DMS153 treated with DMSO at 0.1 percent for 48 hours (cell line): ENCODE data around the gene GRID1.

ENCODE experiments used
- DNase-seq: peaks from one replicate; lab custom pipeline; 2025; ENCODE audit not compliant: unreplicated experiment; lab: John Stamatoyannopoulos, UW

Gene GRID1

DNA sequence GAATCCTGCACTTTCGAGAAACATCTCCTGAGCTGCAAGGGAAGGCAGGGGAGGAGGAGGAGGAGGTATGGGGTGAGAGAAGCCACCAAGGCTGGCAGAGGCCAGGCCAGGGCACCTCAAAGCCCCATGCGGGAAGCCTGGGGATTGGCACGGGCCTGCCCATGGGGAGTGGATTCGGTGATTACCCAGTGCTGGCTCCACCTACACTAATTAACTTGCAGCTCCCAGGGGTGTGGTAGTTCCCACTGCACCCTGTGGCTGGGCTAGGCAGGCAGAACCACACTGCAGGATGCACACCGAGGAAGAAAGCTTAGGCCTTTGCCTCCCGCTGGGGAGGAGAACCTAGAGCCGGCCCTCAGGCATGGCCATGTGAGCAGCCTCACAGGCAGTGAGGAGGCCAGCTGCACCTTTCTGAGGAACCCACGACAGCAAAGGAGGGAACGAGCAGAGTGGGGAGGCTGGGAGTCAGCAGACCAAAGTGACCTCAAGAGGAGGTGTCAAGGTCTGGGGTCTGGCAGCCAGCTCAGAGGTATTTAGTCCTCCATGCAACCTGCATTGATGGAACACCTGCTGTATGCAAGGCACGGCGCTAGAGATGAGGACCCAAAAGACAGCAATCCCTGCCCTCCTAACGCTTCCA, 27.2 kb downstream of the GRID1 start:
- no peak for DNase-seq

DNA sequence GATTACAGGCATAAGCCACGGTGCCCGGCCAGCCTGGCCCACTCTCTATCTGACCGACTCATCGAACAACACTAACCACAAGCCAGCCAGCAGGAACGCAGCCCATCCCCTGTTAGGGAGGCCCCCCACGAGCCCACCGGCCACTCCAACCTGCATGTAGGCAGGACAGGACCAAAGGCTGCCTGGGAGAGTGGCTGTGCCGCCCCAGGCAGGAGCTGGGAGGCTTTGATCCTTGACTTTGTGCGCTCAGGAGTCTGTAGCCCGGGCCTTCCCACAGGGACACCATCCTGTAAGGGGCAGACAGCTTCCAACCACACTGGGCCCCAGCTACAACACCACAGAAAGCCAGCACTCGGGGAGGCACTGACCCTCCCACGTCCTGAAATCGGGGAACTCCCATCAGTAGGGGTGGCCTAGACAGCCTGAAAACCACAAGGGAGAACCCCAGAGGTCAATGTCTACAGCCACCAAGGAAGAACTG, 29.4 kb downstream of the GRID1 start:
- DNase-seq, result no peak

- no peak for DNase-seq
Measured at GRCh38 chr10:86336341-86336740, 30.3 kb downstream of the GRID1 start.

DNA sequence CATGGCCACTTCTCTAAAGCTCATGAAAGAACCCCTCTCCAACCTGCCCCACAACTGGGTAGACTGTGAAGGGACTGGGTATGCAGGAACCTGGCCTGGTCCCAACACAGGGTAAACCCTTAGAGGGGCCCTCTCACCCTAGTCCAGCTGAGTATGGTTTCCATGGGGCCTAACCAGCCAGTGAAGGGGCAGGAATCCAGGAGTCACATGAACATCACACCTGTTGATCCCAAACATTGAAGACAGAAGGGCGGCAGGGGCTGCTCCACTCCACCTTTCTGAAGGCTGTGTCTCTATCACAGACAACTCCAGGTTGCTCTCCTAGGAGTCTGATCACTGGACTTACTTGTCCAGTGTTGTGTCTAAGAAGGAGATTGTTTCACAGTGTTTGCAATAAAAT, 30.8 kb downstream of the GRID1 start:
- DNase-seq, result no peak

DNA sequence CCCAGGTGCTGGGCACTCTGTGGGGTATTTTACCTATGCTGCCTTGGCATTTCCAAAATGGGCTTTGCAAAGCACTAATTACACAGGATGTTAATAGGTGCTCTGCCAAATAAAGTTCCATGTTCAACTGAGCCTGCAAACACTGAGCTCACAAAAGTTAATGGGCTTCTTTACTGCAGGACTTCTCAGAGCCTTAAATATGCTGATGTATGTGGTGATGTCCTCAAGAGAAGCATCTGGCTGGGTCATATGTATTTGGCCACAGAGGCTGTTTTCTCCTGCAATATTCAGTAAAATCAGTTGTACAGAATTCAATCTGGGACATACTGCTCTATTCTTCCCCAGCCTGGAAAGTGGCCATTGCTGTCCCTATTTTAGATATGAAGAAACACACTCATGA, 31.3 kb downstream of the GRID1 start:
- DNase-seq, result no peak

DNA sequence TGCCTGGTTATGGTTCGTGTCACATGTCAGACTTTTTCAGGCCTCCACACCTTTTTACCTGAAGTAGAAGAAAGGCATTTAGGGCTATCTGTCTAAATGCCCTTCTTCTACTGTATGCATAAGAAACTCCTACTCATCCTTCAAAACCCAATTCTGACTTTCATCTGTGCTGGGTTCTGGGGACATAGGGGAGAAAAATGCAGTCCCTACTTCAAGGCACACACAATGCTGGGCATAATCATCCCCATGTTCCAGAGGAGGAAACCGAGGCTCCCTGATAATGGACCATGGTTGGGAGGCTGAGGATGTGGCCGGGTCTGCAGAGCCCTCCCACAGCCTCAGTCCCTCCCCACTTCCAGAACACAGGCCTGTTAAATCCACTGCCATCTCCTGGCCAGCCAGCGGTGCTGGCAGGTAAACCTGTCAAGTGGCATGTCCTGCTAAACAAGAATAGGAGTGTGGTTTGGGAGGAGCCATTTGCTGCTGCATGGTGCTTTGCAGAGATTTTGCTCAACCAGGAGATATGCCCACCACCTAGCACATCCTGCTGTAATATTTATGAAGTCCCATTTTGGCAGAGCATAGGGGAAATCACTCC, 32.0 kb downstream of the GRID1 start:
- DNase-seq, result peak; percentile 45

DNA sequence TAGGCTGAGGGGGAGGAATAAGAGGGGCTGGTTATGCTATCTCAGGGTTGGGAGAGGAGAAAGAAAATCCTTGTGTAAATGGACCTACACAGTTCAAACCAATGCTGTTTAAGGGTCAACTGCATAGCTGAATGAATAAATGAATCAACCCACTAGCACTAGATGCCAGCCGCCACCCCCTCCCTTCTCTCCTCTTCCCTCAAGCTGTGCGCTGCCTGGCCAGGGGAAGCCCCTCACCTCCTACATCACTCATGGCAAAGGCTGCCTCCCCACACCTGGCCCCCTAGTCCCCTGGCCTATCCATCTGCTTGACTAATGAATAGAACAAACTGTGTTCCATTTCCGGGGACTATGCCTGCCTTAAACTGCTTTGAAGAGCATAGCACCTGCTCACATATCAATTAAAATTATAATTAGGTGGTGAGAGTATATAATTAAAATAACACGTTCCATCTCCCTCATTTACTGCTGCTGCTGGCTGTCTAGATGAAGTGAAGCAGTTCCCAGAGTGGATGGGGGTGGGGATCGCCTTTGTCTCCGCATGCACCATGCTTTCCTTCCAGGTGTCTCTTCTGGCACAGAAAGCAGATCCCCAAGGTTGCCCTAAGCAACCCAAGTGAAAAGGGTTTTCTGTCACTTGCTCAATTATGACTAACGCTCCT, 32.6 kb downstream of the GRID1 start:
- peak; percentile 51 for DNase-seq

DNA sequence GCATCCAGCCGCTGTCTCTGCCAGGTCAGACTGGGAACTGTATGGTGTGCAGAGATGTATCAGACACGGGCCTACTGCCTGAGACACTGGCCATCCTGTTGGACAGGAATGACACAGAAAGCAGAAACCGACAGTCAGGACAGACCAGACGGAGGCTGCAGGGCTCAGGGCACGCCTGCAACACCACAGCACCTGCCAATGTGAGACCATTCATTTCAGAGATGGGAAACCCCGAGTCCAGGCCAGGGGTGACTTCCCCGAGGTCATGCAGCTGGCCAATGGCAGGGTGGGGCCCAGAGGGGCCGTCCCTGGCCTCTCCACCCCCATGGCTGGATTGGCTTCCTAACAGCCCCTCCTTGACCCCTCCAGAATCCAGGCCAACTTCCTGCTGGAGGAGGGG, 34.7 kb downstream of the GRID1 start:
- DNase-seq, result no peak

- DNase-seq, result no peak
Measured at GRCh38 chr10:86330778-86331763, 35.5 kb downstream of the GRID1 start.

- DNase-seq, result no peak
Measured at GRCh38 chr10:86329896-86330680, 36.5 kb downstream of the GRID1 start.

DNA sequence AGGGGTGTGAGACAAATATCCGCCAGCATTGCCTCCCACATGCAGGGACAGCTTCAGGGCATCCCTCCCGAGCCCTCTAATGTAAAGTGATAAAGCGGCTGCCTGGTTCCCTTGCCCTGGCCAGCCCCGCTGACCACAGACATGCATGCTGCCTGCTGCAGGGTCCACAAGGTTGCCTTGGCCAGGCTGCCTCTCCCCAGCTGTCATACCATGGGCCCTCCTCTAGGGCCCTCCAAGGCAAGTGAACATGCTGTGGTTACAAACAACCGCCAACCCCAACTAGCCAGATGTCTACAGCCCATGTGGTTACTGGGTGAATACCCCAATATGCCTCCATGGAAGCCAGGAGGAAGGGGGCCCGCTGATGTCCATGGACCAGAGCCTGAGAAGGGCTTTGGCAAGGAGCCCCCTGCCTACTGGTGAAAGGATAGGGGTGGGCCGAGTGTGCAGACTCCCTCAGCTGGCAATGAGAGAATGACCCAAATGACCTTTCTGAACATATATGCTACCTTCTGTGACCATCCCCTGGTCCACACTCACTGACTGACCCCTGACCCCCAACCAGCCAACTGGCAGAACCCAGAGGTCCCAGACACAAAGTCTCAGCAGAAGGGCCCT, 37.4 kb downstream of the GRID1 start:
- no peak for DNase-seq

DNA sequence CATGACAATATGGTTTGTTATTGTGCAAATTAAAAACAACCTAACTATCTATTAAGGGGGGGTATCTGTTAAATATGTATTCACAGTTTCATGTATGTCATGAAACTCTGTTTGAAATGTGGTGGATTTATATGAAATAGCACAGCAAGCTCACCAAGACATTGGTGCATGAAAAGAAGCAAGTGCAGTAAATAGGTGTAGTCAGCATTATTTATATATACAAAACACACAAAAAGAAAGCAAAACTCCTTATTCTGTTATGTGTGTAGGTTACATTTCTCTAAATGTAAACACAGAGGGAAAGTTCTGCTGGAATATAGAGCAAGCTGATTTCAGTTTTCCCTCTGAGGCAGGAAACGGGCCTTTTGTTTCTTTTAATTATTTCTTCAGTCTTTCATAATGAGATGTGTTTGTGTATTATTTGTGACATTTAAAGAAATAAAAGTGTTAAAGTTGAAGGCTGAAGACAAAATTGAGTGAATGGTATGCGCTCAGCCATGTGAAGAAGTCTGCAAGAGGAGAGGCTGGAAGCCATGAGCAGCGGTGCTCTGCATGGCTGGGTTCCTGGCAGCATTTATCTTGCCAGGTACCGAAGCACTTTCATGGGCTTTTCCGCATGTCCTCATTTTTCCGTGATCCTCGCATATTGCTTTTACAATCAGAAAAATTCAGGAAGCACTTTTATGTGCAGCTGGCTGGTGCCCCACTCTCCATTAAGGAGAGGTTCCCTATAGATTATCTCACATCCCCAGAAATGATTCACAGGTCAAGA, 38.5 kb downstream of the GRID1 start:
- no peak for DNase-seq

DNA sequence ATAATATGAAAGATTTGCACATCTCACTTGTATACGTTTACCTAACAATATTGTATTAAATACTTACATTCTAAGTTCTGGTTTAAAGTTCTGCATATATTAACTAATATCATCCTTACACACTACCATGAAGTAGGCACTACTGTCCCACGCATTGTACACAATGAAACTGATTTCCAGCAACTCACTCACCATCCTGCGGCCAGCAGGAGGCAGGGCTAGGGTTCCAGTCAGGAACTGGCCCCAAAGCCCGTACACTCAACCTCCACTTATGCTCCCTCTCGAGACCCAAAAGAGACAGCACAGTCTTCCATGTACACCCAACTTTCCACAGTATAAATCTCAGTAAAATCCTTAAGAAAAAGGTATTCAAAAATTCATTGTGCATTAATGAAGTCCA, 41.4 kb downstream of the GRID1 start:
- no peak for DNase-seq

DNA sequence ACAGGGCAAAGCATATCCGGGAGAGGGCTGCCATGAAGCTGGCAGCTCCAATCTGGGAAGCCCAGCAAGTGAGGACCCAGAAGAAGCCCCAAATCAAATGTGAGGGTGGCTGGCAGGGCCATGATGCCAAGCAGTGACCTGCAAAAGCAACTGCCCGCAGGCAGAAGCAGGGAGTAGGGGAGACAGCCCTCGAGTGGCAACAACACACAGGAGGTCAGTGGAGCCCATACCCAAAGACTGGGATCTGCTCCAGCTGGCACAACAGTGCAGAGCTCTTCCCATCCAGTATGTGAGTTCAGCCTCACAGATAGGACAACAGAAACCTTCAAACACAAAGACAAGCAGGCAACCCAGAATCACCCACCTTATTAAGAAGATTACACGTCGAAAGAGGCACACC, 45.0 kb downstream of the GRID1 start:
- no peak for DNase-seq

DNA sequence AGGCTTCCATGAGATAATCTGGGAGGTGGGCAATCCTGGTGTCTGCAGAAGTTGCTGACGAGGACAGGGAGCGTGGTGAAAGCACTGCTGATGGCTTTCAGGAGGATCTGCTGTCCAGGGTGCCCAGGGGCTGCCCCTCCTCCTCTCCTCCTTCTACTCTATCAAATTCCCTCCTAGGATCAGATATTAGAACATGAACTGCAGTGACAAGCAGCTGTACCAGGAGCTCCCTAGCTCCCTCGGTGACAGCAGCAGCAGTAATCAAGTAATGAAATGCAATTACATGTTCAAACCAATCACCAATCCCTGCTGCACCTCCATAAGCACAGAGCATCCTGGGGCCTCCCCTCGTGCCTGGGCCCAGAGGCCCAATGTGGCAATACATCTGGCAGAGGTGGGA, 46.9 kb downstream of the GRID1 start:
- DNase-seq, result no peak

GRCh38 chr10:86317949-86318725, 48.5 kb downstream of the GRID1 start:
- no peak for DNase-seq

DNA sequence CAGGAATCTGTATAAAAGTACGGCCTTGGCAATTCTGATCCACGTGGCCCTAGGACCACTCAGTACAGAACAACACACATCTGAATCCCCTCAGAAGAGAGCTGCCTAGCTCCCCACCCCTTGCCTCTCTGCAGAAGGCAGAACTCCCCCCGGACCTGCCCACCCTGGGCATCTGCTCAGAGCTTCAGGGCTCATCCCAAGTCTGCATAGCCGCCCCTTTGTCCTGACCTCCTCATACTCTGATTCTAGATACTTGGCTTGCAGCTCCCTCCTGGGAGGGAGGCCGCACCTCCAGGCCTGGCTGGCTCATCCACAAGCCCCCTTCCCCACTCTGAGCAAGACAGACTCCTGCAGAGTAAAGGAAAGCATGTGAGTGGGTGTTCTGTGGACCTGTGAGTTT, 49.6 kb downstream of the GRID1 start:
- no peak for DNase-seq

DNA sequence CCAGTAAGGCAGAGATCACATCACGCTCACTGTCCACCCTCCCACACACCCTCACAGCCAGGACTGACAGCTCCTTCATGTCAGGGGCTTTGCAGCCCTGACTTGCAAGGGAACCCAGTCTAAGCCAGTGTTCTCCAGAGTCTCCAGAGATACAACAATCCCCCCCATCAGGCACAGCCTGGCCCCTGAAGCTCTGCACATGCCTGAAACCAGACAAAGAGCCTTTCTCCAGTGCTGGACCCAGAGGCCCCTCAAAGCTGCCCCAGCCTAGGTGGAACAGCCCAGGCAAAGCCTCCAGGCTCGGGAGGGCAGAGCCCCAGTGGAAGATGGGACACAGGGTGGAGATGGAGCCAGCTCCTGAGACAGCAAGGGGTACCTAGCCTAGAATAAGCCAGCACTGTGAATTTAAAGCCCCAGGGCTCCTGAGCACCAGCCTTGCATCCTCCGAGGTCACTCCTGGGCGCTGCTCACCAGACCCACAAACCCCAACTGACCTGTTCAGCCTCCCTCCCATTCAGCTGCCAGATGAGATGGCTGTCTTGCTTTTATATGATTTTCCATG, 50.2 kb downstream of the GRID1 start:
- no peak for DNase-seq
